Activated CD4-positive, alpha-beta T cell treated with anti-CD3 and anti-CD28 coated beads for 24 hours (primary cell): ENCODE measurements around the gene MIEF2.

Experiments used
- DNase-seq, 2 donors: peaks; one replicate each; pipeline ENCODE4 v3.0.0-alpha.2; 2020; ENCODE audit warnings: low read depth in 2 of 2

MIEF2 gene

GRCh38 chr17:18256776-18257175 lies 3.7 kb upstream of the MIEF2 start:
- DNase-seq: no peak

GRCh38 chr17:18257268-18257981 lies 3.0 kb upstream of the MIEF2 start:
- DNase-seq: peak in 1 of 2 donors; percentile 21

- peak in 1 of 2 donors; percentile 28 for DNase-seq
These were observed 2.5 kb upstream of the MIEF2 start for GRCh38 chr17:18257982-18258355.

GRCh38 chr17:18258356-18259038 lies 2.0 kb upstream of the MIEF2 start, which contains the start of gene FLII:
TSS of gene FLII (minus strand) at chr17:18258738. CDS start at chr17:18258690, 48 bp downstream.
- peak; percentile 41 to 44 for DNase-seq

GRCh38 chr17:18259621-18260331 lies 686 bp upstream of the MIEF2 start:
- DNase-seq: no peak

- DNase-seq: peak in 1 of 2 donors; percentile 22
These were observed 669 bp downstream of the MIEF2 start for GRCh38 chr17:18261146-18261515.

- no peak for DNase-seq
These were observed 1.2 kb downstream of the MIEF2 start for GRCh38 chr17:18261659-18262058.

GRCh38 chr17:18262111-18262510 lies 1.6 kb downstream of the MIEF2 start:
- no peak for DNase-seq

- DNase-seq: no peak
These were observed 2.2 kb downstream of the MIEF2 start for GRCh38 chr17:18262641-18263040.

- no peak for DNase-seq
These were observed 3.6 kb downstream of the MIEF2 start for GRCh38 chr17:18263885-18264682.

- DNase-seq: no peak
These were observed 6.9 kb downstream of the MIEF2 start for GRCh38 chr17:18267366-18267765.

GRCh38 chr17:18267927-18268711 lies 7.7 kb downstream of the MIEF2 start:
- no peak for DNase-seq

- no peak for DNase-seq
These were observed 9.8 kb downstream of the MIEF2 start for GRCh38 chr17:18270046-18270931.

GRCh38 chr17:18277076-18277475 lies 16.6 kb downstream of the MIEF2 start:
- no peak for DNase-seq

GRCh38 chr17:18278867-18279266 lies 18.4 kb downstream of the MIEF2 start:
- no peak for DNase-seq

GRCh38 chr17:18280249-18280648 lies 19.8 kb downstream of the MIEF2 start:
- DNase-seq: no peak

GRCh38 chr17:18280766-18281371 lies 20.4 kb downstream of the MIEF2 start:
- no peak for DNase-seq

- no peak for DNase-seq
These were observed 21.3 kb downstream of the MIEF2 start for GRCh38 chr17:18281788-18282187.

- no peak for DNase-seq
These were observed 24.8 kb downstream of the MIEF2 start for GRCh38 chr17:18285296-18285695.
